GM18526 (cell line): ENCODE results near the gene NUBP2.

Source experiments
- POLR2A ChIP-seq: IDR thresholded peaks from 3 replicates; pipeline ENCODE4 v1.6.1; 2011; ENCODE audit not compliant: insufficient read length; ENCODE audit errors: extremely low read depth

The NUBP2 gene

DNA sequence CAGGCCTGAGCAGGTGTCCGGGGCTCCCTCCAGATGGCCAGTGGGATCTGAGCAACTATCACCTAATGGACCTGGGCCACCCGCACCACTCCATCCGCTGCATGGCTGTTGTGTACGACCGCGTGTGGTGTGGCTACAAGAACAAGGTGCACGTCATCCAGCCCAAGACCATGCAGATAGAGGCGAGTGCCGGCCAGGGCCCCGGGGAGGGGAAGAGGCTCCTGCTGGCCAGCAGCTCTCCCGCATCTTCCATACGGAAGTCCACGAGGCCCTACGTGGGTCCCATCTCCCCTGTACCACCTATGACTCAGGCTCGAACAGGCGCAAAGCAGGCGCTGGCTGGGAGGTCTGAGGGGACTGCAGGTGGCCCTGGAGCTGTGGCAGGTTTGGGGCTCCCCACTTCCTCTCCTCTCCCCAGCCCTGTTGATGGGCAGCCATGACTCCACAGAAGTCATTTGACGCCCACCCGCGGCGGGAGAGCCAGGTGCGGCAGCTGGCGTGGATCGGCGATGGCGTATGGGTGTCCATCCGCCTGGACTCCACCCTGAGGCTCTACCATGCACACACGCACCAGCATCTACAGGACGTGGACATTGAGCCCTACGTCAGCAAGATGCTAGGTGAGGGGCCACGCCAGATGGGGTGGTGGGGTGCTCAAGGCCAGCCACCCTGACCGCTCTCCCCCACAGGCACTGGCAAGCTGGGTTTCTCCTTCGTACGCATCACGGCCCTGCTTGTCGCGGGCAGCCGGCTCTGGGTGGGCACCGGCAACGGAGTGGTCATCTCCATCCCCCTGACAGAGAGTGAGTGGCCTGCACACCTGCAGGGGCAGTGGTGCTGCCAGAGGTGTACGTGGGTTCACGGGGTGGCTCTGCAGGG lies 15.4 kb upstream of the NUBP2 start:
- TF ChIP-seq POLR2A, result no peak

DNA sequence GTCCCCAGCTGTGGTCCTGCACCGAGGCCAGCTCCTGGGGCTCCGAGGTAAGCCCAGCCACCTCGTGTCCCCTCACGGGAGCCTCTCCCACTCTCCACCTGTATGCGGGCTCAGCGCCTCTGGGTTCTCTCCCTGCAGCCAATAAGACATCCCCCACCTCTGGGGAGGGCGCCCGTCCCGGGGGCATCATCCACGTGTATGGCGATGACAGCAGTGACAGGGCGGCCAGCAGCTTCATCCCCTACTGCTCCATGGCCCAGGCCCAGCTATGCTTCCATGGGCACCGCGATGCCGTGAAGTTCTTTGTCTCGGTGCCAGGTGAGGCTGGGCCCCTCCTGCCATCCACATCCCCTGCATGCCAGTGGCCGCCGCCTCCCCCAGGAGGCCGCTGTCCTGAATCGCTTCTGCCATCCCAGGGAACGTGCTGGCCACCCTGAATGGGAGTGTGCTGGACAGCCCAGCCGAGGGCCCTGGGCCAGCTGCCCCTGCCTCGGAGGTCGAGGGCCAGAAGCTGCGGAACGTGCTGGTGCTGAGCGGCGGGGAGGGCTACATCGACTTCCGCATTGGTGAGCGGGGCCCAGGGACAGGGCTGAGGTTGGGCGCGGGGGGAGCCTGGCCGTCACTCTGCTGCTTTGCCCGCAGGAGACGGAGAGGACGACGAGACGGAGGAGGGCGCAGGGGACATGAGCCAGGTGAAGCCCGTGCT lies 14.5 kb upstream of the NUBP2 start:
- TF ChIP-seq POLR2A, result no peak

GRCh38 chr16:1768767-1769401 lies 13.9 kb upstream of the NUBP2 start:
- no peak for TF ChIP-seq POLR2A

- TF ChIP-seq POLR2A, result no peak
Measured at GRCh38 chr16:1769402-1770300, 13.1 kb upstream of the NUBP2 start.

DNA sequence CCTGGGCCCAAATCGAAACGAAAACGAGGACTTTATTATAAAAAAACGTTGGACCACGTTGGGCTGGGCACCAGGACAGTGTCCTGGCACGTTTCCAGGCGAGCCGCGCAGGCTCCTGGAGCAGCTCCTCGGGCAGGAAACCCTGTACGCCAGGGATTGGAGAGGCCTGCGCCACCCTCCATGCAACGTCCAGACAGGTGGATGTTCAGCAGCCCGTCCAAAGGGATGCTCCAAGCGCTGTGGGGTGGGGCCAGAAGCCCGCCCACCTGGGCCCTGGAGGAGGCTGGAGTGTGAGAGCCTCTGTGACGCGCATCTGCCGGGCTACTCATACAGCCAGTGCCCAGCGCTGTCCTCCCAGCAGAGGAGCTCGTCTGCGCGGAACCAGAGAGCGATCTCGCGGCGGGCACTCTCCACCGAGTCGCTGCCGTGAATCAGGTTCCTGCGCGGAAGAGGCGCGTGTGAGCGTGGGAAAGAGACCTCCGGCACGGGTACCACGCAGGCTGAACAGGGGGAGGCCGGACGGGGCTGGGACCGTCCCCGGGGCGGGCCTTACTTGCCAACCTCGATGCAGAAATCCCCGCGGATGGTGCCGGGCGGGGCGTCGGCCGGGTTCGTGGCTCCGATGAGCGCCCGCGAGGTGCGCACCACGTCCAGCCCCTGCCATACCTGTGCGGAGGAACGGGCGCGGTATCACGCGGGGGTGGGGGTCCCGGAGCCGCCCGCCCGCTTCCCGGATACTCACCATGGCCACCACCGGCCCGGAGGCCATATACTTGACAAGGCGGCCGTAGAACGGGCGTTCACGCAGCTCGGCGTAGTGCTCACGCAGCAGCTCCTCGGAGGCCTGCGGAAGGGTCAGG lies 12.2 kb upstream of the NUBP2 start:
- peak; percentile 28 for TF ChIP-seq POLR2A

DNA sequence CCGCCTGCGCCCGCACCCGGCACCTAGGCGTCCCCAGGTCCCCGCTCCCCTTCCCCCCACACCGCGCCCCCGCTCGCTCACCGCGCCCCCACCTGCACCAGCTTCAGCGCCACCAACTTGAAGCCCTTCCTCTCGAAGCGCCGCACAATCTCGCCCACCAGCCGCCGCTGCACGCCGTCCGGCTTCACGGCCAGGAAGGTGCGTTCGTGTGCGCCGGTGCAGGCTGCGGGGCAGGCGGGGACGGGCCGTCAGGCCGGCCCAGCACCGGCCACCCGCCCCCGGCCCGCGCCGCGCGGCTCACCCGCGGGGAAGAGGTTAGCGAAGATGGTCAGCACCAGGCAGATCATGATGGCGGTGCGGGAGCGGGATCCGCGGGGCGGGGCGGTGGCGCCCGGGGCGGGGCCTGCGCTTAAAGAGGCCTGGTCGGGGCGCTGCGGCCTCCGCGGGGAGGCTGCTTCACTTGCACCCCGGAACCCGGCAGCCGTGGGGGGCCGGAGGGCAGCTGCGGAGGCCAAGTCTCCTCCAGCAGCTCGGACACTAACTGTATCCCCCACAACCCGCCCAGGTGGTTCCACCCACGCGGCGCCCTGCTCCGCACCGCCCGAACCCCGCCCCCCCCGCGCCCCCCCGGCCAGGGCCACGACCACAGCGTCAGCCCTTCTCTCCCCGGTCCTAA lies 11.4 kb upstream of the NUBP2 start, which contains the start of gene NME3:
NME3 (minus strand) TSS at position 356 of the 676 bp plus-strand sequence; CDS start at position 347, 9 bp downstream.
- peak; percentile 21 for TF ChIP-seq POLR2A

DNA sequence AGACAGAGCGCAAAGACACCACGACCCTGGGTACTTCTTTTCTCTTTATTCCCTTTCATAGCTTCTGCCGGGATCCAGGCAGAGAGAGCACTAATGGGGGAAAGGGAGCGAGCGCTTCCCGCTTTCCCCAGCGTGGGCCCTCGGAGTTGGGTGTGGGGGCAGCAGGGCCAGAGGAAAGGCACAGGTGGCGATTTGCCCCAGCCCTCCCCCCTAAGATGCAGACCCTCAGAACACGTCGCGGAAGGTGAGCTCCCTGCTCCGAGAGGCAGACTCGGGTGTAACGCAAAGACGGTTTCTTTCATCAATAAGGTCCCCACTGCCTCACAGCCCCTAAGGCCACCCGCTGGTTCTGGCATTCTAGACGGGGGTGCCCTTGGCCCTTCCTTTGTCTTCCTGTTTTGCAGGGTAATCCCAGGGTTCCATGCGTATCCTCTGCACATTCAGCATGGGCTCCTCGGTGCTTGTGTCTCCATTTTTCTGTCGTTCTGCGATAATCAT lies 10.8 kb upstream of the NUBP2 start:
- no peak for TF ChIP-seq POLR2A

DNA sequence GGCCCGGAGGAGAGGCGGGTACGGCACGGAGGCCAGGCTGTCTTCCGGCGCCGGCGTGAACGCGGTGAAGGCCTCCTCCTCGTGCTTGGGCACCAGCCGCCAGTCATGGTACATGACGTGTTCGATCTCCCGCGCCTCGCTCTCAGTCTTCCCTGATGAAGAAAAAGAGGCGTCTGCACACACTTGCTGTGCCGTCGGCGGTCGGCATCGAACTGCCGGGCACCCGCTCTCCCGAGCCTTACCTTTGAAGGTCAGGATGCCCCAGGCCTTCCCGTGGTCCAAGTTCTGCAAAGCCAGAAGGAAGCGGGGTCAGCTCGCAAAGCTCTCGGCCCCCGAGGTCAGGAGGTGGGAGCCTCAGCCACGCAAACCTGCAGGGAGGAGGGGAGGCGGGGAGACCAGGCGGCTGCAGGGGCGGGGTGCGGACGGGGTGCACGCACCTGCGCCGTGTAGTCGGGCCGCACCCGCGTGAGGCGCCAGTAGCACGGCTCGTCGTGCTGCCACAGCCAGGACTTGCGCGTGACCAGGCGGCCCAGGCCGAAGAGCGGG lies 10.3 kb upstream of the NUBP2 start, which contains the start of gene EME2:
EME2 (plus strand) TSS at position 449 of the 546 bp plus-strand sequence. CDS start 418 bp downstream, outside the sequence.
- no peak for TF ChIP-seq POLR2A

DNA sequence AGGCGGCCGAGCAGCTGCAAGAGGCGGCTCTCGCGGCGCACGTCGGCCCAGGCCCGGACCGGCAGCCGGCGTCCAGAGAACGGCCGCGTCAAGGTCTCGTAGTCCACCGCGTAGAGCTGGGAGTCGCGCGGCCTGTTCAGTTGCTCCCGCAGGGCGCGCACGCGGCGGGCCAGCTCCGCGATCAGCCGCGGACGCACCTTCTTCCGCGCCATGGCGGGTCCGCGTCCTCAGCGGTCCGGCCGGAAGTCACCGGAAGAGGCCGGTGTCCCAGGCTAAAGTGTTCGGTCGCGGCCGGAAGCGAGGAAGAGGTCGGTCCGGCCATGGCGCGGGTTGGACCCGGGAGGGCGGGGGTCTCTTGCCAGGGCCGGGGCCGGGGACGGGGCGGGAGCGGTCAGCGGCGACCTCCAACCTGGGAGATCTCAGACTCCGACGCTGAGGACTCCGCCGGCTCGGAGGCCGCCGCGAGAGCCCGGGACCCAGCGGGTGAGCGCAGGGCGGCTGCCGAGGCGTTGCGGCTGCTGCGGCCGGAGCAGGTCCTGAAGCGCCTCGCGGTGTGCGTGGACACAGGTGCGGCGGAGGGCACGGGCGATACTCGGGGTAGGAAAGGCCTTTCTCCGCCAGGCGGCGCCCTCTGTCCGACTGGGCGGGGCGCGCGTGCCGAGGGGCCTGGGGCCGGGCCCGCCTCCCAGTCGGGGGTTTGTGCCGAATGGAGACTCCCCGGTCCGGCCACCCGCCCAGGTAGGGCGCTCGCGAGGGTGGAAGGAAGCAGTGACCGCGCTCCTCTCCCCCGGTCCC lies 9.7 kb upstream of the NUBP2 start, which contains the start of gene MRPS34:
MRPS34 (minus strand) TSS at position 227 of the 795 bp plus-strand sequence; CDS start at position 212, 15 bp downstream.
- TF ChIP-seq POLR2A, result peak; percentile 93

DNA sequence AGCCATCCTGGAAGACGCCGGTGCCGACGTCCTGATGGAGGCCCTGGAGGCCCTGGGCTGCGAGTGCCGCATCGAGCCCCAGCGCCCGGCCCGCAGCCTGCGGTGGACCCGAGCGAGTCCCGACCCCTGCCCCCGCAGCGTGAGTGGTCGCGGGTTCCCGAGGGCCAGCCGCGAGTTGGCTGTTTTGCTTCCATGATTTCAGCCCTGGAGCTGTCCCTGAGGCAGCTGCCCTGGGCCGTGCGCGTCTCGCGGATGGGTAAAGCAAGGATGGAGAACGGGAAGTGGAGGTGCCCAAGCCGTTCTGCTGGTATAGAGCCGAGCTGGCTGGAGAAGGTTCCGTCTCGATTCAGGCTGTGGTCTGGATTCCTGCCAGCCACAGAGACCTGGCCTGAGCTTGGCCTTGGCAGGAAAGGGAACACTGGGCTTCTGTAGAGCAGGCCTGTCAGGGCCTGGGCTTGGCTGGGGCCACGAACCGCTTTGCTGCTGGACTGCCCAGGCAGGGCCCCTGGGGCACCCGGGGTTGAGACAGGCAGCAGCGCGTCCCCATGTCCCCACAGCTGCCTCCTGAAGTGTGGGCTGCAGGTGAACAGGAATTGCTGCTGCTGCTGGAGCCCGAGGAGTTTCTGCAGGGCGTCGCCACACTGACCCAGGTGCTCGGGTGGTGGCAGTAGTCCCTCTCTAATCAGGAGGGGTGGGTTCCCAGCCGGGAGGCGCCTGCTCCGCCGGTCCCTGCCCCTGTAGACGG lies 8.9 kb upstream of the NUBP2 start:
- TF ChIP-seq POLR2A, result no peak

DNA sequence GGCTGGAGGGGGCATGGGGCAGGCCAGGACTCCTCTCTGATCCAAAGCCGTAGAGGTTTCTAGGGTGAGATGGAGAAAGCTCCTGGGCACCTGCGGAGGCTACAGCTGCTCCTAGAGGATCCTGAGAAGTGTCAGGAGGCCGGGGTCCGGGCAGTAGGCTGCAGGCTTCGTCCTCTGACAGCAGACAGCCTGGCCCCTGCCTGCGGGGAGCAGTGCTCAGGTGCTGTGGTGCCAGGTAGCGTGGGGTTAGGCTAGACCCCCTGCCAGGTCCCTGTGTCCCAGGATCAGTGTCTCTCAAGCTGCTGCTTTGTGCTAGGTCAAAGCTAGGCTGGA lies 8.3 kb upstream of the NUBP2 start:
- TF ChIP-seq POLR2A, result no peak
